GM21737 (cell line): Measurements from ENCODE around the gene KREMEN1.

ENCODE experiments used
- ATAC-seq: cut with Tn5 transposase; IDR thresholded peaks from one replicate; pipeline ENCODE4 v1.9.1; 2021; ENCODE audit warnings: mild to moderate bottlenecking, moderate library complexity; ENCODE audit not compliant: unreplicated experiment

Gene KREMEN1

GRCh38 chr22:29175312-29175835, 102.5 kb downstream of the KREMEN1 start:
- no peak for ATAC-seq

GRCh38 chr22:29183971-29184848, 111.4 kb downstream of the KREMEN1 start:
- ATAC-seq = no peak

GRCh38 chr22:29184849-29185490, 112.1 kb downstream of the KREMEN1 start:
- ATAC-seq = no peak

DNA sequence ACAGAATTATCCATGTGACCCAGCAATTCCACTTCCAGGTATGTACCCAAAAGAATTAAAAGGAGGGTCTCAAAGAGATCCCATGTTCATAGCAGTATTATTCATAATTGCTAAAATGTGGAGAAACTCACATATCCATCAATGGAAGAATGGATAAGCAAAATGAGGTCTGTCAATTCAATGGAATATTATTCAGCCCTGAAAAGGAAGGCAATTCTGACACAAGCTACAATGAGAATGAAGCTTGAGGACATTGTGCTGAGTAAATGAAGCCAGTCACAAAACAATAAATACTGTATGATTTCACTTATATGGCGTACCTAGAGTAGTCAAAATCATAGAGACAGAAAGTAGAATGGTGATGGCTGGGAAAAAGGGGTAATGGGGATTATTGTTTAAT, 113.5 kb downstream of the KREMEN1 start:
- ATAC-seq = no peak

DNA sequence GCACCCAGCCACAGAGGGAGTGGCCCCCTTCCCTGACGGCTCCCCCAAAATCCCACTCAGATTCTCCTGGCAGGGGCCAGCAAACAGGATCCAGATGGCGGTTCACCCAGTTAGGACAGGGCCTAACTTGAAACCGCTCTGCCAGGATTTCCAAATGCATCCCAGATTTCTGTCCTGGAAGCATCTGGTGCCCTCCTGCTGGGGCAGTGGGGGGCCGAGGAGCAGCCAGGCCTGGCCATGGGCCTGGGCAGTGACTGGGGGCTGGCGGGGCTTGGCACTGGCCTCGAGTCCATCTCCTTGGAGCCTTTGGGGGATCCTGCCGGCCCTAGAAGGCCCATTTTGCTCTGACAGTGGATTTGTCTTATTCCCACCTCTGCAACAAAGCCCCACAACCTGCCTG, 115.0 kb downstream of the KREMEN1 start:
- ATAC-seq = no peak

DNA sequence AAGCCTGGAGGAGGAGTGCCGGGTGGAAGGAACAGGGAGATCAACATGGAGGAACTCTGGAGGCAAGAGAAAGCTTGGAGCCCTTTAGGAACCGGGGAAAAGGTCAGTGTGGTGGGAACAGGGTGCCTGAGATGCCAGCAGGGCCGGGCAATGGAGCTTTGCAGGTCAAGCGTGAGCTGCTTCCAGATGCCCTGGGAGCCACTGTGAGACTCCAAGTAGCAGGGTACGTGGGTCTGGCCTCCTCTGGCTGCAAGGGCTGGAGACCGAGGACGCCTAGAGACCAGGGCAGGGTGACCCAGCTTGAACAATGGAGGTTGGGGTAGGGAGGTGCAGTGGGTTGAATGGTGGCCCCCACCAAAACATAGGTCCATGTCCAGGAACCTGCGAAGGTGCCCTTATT, 117.2 kb downstream of the KREMEN1 start:
- ATAC-seq = no peak

DNA sequence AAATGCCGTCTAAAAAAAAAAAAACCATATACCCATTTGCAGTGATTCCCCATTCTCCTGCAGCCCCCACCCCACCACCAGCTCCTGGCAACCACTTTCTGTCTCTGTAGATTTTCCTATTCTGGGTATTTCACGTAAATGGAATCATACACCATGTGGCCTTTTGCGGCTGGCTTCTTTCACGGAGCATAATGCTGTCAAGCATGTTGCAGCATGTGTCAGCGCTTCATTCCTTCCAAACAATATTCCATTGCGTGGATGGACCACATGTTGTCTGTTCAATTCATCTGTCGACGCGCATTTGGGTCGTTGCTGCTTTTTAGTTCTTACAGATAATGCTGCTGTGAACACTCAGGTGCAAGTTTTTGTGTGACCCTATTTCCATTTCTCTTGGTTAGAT, 118.1 kb downstream of the KREMEN1 start:
- no peak for ATAC-seq

DNA sequence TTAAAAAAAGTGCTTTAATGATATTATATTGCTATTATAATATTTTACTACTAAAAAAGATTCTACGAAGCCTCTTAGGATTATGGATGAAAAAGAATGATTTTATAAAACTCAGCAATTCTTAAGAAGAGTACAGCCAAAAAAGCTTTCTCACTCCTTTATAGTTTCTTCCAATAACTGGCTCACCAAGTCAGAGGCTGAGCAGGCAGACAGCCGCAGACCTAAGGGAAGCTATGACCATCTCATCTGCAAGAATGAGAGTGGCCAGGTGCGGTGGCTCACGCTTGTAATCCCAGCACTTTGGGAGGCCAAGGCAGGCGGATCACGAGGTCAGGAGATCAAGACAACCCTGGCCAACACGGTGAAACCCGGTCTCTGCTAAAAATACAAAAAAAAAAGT, 120.2 kb downstream of the KREMEN1 start:
- no peak for ATAC-seq

GRCh38 chr22:29194184-29194583, 121.3 kb downstream of the KREMEN1 start:
- ATAC-seq = no peak

DNA sequence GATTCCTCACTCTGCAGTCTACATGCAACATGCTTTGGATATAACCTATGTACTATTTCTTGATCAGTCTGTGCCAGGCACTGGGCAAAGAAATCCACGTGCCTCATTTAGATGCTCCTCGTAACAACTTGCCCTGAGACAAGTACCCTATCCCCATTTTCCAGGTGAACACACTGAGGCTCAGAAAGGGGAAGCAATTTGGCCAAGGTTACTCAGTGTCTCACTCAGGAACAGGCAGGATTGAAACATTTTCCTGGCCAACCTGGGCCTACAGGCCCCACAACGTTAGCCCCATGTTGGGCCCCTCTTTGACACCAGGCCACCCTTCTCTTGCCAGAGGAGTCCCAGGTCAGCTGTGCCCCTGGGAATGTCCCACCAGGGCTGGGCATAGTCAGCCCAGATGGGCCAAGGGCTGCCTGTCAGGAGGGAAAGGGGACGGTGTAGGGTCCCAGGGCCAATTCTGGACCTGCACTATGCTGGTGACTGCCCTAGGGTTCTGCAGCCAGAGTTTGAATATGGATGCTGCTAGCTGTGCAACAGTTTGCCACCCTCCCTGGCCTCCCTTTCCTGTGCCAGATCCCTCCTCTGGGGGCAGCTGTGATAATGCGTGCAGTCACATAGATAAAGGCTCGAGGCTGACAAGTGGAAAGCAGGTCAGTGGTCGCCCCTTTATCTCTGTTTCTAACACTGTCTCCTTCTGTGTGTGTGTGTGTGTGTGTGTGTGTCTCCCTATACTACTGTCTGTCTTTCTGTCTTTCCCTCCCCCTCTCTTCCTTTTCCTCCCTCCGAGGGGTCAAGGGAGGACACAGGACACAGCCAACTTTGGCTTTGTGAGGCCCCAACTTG, 122.5 kb downstream of the KREMEN1 start:
- no peak for ATAC-seq

DNA sequence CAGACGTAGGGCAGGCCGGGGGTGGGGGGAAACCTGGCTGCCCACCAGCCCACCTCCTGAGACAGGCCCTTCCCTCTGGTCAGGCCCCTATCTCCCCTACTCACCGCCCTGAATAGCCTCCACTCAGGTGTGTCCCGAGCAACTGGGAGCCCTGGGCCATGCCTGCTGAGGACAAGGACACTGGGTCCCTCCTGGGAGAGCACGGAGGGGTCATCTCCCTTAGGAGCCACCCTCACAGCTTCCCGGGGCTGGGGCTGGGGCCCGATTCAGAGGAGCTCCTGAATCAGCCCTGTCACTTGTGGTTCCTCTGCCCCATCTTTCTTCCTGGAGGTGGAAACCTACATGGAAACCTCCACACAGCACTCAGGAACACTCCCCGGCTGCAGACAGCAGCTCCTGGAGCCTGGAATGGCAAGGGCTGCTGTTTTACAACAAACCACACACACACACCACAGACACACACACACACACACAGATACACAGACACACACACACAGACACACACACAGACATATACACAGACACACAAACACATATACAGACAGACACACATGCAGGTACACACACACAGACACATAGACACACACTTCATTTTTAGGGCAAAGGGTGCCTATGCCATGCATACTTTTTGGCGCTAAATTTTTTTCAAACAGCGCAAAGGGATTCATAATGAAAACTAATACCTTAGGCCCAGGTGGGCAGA, 123.3 kb downstream of the KREMEN1 start:
- no peak for ATAC-seq

DNA sequence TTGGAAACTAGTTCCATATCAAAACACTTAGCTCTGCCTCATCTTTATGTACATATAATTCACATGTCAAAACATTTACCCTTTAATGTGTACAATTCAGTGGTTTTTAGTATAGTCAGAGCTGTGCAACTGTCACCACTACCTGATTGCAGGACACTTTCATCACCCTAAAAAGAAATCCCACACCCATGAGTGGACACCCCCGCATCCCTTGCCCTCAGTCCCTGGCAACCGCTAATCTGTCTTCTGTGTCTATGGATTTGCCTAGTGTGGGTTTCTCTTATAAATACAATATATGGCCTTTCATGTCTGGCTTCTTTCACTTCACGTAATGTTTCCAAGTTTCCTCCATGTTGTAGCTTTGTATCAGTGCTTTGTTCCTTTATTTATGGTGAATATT, 124.3 kb downstream of the KREMEN1 start:
- no peak for ATAC-seq

DNA sequence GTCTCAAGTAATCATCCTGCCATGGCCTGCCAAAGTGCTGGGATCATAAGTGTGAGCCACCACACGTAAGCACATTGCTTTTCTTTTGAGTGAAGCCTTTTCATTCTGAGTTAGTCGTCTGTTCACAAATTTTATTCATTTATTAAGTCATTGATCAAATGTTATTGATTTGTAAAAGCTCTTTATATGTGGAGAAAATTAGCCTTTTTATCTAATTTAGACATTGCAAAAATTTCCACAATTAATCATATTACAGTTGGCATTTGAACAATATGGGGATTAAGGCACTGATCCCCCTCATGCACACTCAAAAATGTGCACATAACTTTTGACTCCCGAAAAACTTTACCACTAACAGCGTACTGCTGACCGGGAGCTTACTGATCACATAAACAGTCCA, 125.4 kb downstream of the KREMEN1 start:
- no peak for ATAC-seq

GRCh38 chr22:29199702-29200400, 127.0 kb downstream of the KREMEN1 start:
- ATAC-seq = no peak

DNA sequence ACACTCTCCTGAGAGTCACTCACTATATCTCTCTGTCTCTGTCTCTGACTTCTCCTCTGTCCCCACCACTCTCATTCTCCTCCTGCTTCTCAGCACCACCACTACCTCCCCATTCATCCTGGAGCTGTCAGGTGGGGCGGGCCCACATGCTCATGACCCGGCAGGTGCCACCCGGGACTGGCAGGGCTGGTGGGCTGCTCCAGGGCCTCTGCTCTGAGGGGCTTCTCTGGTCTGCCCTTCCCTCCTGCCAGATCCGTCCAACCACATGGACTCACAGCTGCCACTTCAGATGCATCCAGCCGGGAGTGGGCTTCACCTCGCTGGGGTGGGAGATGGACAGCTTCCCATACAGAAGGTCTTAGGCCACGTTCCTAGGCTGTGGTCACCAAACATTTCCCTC, 128.1 kb downstream of the KREMEN1 start:
- ATAC-seq = no peak

- ATAC-seq = no peak
Observed at GRCh38 chr22:29201782-29202181, 128.9 kb downstream of the KREMEN1 start.

DNA sequence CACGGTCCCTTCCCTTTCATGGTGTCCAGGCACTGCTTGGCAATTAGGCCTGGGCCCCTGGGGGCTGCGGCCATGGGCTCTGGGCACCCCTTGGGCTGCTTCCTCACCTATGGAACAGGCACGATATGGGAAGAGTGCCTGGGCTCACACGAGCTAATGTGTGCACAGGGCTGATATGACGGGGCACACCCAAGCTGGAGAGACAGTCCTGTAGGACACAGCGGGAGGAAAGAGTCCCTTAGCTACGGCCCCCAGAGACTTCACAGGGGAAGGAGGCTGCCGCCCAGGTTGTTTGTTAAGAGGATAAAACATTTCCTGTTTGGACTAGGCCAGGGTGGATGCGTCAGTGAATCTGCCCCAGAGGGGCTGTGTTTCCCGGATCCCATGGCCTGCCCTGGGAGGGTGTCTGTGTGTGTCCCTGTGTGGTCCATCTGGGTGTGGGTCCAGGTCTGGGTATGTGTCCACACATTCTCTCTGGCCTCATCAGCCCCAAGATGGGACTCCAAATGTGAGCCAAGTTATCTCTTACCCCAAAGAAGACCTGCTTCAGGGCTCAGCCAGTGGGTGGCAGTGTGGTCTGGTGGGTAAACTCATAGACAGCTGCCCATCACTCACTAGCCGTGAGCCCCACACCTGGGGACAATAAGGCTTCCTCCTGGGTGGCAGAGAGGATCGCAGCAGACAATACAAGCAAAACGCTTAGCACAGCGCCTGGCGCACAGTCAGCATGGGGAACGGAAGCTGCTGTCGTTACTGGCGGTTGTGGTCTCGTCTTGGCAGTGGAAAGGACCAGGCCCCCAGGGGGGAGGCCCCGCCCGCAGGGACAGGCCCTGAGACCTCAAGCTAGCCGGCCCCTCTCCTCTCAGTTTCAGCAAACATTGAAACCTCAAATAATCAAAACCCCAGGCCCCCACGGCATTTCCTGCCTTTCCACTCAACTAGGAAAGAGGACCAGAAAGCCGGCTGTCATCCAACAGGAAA, 129.7 kb downstream of the KREMEN1 start:
- peak; percentile 56 for ATAC-seq

DNA sequence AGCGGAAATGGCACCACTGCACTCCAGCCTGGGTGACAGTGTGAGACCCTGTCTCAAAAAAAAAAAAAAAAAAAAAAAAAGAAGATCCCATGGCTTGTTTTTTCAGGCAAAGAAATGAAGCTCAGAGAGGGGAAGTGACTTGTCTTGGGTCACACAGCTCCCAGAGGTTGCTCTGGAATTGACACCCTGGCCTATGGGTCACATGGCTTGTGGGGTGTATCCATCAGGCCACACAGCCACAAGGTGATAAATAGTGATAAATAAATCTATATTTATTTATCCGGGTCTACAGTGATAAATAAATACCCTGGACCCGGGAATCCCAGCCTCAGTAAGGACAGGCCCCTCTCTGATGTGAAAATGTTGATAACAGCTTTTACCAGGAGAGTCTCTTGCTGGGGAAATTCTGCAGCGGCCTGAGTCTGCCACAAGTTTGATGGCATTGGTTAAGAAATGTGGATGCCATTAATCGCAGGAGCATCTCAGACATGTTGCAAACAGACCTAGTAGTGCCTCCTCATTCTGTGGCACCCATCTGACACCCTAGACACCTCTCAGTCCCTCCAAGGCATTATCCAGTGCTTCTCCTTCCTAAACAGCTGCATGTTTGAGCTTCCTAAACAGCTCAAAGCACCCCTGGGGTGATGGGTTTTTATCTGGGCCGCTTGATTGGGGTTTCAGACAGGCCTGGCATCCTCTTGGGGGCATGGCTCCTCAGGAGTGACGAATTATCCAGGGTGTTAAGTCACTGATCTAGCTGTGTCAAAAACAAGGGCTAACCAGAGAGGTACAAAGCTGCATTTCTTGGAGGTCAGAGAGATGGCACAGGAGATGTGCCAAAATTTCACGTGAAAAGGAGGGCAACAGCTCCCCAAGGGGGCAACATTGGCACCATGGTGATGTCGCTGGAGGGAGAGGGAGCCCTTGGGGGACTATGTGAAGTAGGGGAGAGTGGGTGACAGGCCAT, 130.9 kb downstream of the KREMEN1 start:
- no peak for ATAC-seq
